Measurements from ENCODE around the gene SLC17A7. TPM values are rescaled to one million over a fixed set of nuclear protein-coding genes. Genes with fewer than 3 reads are reported as not detected.

The SLC17A7 gene
- total and polyA plus RNA-seq, 2 of the 13 experiments (the other 11 are each of a cell fraction or from before 2014, with no cell fraction given) = 0.32 TPM; not detected in 1

GRCh38 chr19:49442771-49443365 lies 1.5 kb upstream of the SLC17A7 start (continued):
- no peak for TF ChIP-seq ZNF747 (CRISPR knock-in tag; IDR thresholded peaks at IDR 0.05; ENCODE audit: borderline replicate concordance)
- no peak for TF ChIP-seq SNRNP70 (IDR thresholded peaks at IDR 0.05; ENCODE audit: low read depth, low read length)
- no peak for TF ChIP-seq E2F1 (CRISPR knock-in tag; IDR thresholded peaks at IDR 0.05)
- TF ChIP-seq HMGXB3 (CRISPR knock-in tag; IDR thresholded peaks at IDR 0.05; ENCODE audit: borderline replicate concordance) = no peak
- peak; percentile 3; the same call in 1 of the 2 replicates for TF ChIP-seq SALL1 (CRISPR knock-in tag; IDR thresholded peaks at IDR 0.05)
- TF ChIP-seq SNAPC2 (CRISPR knock-in tag; IDR thresholded peaks at IDR 0.05) = no peak
- TF ChIP-seq ZNF24 (IDR thresholded peaks at IDR 0.05) = no peak
- no peak for TF ChIP-seq ZBTB44 (CRISPR knock-in tag; IDR thresholded peaks at IDR 0.05)
- no peak for TF ChIP-seq ZNF644 (CRISPR knock-in tag; IDR thresholded peaks at IDR 0.05; ENCODE audit: low read depth)
- TF ChIP-seq SPEN (CRISPR knock-in tag; IDR thresholded peaks at IDR 0.05; ENCODE audit: low read depth) = peak; percentile 21; the same call in 1 of the 2 replicates
- no peak for TF ChIP-seq MYPOP (CRISPR knock-in tag; IDR thresholded peaks at IDR 0.05)
- no peak for TF ChIP-seq ARID2 (CRISPR knock-in tag; IDR thresholded peaks at IDR 0.05; ENCODE audit: borderline replicate concordance)
- TF ChIP-seq AKNA (CRISPR knock-in tag; IDR thresholded peaks at IDR 0.05; ENCODE audit: borderline replicate concordance) = no peak
- TF ChIP-seq KDM6A (CRISPR knock-in tag; IDR thresholded peaks at IDR 0.05; ENCODE audit: low read depth) = no peak
- TF ChIP-seq MEIS2 (CRISPR knock-in tag; IDR thresholded peaks at IDR 0.05) = no peak
